GM18499 (cell line): ENCODE results near the gene LITAF.
"Not testable (repeated sequence)": the region's sequence is repeated elsewhere in the genome, so short reads cannot be mapped to it uniquely, and the experiment has no call there.

Experiments
- ATAC-seq: cut with Tn5 transposase; IDR thresholded peaks from one replicate; pipeline ENCODE4 v1.9.1; 2021; ENCODE audit warnings: moderate number of reproducible peaks; ENCODE audit not compliant: insufficient read depth, unreplicated experiment

Gene LITAF

DNA sequence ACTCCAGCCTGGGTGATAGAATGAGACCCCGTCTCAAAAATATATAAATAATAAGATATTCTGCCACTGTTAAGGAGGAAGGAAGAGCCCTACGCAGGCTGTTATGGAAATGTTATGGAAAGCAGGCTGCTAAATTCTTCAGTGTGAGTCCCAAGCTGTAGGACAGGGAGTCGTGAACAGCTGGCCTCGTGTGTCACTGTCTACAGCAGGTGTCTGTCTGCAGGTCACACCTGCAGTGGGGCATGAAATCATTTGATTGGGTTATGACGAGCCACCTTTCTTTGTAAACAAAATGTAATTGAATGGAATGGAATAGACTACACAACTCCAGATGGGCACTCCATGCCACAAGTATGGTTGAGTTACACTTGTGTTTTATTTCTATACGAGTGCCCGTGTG is 15.6 kb upstream of the LITAF start:
- ATAC-seq: no peak

DNA sequence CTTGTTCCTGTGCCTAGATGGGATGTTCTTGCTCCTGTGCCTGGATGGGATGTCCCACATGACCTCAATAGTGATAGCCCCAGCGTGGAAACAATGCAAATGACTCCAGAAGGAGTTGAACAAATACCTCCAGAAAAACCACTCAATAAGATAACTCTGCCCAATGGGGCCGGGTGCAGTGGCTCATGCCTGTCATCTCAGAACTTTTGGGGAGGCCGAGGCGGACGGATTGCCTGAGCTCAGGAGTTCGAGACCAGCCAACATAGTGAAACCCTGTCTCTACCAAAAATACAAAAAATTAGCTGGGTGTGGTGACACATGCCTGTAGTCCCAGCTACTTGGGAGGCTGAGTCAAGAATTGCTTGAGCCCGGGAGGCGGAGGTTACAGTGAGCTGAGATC is 15.2 kb upstream of the LITAF start:
- ATAC-seq: no peak

DNA sequence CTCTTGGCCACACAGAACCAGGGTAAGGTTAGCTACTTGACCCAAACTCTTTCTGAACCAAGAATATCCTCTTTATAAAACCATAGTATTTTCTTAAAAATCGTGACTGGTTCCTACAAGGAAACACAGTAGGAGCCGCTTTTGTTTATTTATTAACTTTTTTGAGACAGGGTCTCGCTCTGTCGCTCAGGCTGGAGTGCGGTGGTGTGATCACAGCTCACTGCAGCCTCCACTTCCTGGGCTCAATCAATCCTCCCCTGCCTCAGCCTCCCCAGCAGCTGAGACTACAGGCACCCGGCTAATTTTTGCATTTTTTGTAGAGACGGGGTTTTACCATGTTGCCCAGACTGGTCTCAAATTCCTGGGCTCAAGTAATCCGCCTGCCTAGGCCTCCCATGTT is 14.7 kb upstream of the LITAF start:
- no peak for ATAC-seq

DNA sequence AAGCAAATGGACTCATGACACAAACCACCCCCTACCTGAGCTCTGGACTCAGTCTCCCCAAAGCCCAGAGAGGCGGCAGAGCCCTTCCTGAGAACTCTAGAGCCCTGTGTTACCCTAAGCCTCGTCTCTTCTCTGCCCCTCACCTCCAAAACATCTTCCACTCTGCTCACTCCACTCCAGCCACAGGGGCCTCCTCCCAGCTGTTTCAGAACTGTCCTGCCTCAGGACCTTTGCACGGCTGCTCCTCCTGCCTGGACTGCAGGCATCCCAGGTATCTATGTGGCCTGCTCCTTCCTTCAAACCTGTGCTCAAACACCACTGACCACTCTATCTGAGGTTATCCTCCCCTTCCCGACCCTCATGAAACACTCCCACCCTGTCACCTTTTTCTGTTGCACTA is 12.9 kb upstream of the LITAF start:
- ATAC-seq: no peak

DNA sequence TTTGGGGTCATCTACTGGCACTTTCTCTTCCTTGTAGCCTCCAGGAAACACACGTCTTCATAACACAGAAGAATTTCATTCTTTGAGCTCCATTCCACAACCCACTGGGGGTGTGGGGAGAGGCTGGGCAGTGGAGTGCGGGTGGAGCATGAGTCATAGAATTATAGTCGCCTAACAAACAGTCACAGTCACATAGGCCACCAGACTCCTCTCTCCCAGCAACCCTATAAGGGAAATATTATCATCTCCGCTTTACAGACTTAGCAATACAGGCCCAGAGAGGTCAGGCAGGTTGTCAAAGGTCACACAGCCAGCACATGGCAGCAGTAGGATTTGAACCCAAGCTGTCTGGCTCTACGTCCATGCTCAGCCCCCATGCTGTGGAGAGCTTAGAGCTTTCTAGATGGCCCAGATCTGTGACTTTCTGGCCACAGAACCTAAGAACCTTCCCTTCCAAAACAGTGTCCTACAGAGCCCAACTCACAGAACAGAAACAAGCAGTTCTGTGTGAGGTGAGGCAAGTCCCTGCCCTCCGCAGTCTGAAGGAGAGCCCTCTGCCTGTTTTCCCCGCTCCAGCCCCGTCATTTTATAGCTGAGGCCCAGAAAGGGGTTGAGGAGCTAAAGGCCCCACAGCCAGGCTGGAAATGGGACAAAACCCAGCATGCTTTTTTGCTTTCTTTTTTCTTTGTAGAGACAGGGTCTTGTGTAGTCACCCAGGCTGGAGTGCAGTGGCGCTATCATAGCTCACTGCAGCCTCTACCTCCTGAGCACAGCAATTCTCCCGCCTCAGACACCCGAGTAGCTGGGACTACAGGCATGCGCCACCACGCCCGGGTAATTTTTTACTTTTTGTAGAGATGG is 10.7 kb upstream of the LITAF start:
- ATAC-seq: no peak

DNA sequence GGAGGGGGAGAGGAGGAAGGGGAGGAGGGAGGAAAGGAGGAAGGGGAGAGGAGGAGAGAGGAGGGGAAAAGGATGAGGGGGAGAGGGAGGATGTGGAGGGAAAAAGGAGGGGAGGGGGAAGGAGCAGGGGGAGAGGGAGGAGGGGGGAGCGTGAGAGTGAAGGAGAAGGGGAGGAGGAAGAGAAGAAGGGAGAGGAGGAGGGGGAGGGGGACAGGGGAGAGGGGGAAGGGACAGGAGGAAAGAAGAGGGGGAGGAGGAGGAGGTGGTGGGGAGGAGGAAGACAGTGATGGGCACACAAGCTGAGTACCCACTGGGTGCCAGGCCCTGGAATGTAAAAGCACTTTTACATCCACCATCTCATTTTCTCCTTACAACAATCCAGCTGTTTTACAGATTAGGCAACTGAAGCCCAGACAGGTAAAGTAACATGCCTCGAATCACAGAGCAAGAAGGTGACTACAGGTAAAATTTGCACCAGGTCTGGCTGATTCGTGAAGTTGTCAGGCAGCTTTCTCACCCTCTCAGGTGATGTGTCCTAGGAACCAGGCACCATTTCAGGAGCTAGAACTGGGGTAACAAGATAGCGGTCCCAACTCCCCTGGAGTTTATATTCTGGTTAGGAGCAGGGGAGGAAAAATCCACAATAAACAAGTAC is 10.0 kb upstream of the LITAF start:
- ATAC-seq: no peak

DNA sequence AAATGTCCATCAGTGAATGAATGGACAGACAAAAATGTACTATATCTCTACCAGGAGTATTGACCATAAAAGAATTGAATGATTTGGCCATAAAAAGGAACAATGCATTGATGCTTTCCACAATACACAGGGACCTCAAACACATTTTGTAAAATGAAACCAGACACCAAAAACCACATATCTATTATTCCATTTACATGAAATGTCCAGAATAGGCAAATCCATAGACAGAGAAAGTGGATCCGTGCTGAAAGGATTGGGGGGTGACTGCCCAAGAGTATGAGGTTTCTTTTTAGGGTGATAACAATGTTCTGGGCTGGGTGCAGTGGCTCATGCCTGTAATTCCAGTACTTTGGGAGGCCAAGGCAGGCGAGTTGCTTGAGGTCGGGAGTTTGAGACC is 6.9 kb upstream of the LITAF start:
- ATAC-seq: no peak

DNA sequence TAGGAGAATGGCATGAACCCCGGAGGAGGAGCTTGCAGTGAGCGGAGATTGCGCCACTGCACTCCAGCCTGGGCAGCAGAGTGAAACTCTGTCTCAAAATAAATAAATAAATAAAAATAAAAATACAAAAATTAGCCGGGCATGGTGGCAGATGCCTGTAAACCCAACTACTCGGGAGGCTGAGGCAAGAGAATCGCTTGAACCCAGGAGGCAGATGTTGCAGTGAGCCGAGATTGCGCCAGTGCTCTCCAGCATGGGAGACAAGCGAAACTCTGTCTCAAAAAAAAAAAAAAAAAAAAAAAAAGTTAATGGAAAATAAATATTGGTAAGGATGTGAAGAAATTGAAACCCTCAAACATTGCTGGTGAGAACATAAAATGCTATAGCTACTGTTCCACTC is 6.4 kb upstream of the LITAF start:
- ATAC-seq: not testable (repeated sequence)

DNA sequence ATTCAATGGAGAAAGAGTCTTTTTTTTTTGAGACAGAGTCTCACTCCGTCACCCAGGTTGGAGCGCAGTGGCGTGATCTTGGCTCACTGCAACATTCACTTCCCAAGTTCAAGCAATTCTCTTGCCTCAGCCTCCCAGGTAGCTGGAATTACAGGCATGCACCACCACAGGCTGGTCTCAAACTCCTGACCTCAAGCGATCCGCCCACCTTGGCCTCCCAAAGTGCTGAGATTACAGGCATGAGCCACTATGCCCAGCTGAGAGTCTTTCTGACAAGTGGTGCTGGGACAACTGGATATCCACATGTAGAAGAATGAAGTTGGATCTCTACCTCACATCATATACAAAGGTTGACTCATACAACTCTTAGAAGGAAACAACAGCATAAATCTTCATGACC is 4.9 kb upstream of the LITAF start:
- not testable (repeated sequence) for ATAC-seq

DNA sequence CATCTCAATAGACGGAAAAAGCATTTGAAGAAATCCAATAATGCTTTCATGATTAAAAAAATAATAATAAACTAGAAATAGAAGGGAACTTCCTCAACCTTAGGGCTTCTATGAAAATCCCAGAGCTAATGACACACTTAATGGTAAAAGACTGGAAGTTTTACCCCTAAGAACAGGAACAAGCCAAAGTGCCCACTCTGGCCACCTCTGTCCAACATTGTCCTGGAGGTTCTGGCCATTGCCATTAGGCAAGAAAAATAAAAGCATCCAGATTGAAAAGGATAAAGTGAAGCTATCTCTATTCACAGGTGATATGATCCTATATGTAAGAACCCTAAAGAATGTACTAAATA is 2.5 kb upstream of the LITAF start:
- no peak for ATAC-seq

DNA sequence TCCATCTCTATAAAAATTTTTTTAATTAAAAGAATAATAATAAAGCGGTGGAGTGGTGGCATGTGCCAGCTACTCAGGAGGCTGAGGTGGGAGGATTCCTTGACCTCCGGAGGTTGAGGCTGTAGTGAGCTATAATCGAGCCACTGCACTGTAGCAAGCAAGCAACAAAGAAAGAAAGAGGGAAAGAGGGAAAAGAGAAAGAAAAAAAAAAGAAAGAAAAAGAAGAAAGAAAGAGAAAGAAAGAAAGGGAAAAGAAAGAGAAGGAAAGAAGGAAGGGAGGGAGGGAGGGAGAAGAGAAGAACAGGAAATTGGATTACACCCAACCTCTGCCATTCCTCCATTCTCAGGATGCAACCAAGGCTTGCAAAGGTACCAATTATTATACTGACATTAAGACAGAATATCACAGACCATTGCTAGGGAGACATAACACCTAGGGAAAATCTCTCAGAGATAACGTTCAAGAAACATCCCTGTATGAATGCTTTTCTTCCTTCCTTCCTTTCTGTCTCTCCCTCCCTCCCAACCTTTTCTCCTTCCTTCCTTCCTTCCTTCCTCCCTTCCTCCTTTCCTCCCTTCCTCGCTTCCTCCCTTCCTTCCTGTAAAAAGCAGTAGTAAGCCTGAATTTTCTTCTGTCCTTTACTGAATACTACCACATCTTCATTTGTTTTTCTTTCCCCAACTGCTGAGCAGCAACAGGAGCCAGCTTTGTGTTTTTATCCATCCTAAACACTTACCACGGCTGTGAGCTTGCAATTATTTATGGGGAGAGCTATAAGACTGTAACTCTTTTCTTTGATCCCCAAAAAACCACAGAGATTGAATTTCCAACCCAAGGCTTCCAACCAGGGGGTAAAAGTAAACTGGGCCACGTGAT is 1.8 kb upstream of the LITAF start:
- ATAC-seq: no peak

DNA sequence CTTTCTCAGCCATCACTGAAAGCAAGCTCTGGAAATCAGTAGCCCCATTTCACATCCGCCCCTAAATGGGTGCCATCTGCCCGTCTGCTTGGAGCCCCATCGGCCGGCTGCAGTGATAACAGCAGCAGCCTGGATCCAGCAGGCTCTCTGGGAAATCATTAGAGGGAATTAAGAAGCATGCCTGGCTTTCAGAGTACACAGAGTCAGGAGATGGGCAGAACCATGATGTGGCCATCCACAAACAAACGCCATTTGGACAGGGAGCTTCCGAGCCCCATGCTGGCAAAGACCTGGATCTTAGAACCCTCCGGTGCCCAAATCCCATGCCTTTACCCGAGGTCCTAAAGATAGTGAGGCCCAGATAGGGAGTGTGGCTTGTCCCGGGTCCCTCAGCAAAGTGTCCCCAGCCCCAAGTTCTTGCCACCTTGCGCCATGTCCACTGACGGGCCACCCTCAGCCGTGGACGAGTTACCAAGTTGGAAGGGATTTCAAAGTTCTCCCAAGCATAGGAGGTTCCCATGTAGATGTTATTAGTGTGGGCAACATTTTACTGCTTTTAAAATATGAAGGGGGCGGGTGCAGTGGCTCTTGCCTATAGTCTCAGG is 1.0 kb upstream of the LITAF start:
- ATAC-seq: no peak

DNA sequence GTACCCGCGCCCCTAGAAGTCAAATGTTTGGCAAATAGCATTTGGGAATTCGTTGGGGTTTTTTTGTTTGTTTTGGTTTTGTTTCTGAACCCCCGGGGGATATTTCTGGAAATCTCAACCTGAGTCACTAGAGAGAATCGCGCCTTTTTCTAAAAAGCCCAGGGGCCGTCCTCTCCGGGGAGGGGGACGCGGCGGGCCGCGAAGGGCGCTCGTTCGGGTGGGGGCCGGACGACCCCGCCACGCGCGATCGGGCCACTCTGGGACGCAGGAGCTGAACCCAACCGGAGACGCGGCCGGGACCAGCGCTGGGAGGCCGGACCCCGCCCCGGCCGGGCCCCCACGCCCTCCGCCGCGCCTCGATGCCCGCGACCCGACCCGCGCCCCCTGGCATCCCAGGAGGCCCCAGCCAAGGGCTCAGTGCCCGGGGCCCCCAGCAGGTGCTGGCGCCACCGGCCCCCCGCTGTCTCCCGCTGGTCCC is 302 bp downstream of the LITAF start:
- ATAC-seq: no peak

DNA sequence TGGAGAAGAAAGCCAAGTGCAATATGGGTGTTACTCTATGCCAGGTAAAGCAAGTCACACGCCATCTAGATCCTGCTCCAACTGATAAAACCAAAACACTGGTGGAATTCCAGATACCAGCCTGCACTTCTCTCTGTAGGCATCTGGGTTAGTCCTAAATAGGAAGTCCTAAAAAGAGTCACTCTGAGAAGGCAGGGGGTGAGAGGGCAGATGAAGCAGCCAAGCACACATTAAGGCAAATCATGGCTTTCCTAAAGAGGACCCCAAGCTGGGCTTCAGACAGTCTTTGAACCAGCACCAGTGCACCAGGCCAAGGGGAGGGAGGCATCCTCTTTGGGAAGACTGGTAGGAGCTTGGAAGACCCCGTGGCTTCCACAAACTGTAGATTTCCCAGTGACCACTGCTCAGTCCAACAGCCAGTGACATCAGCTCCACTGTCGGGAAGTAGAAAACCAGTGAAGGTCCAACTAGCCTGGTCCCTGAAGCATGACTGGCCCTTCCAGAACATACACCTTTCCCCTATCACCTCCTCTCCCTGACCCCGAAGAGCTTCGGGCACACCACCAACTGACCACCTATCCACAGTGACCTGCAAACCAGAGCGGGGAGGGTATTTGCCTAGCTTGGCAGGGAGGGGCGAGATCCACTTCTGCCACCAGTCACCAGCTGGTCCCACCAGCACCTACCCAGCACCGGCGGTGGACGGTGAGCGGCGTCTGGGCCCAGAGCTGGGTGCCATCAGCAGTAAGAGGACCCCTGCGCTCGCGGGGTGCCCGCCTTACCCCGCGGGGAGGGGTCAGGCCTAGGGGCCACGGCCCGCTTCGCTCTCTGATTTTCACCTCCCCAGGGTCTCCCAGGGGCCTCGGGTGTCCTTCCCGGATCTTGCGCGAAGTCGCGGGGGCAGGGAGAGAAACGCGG is 1.0 kb downstream of the LITAF start:
- no peak for ATAC-seq

DNA sequence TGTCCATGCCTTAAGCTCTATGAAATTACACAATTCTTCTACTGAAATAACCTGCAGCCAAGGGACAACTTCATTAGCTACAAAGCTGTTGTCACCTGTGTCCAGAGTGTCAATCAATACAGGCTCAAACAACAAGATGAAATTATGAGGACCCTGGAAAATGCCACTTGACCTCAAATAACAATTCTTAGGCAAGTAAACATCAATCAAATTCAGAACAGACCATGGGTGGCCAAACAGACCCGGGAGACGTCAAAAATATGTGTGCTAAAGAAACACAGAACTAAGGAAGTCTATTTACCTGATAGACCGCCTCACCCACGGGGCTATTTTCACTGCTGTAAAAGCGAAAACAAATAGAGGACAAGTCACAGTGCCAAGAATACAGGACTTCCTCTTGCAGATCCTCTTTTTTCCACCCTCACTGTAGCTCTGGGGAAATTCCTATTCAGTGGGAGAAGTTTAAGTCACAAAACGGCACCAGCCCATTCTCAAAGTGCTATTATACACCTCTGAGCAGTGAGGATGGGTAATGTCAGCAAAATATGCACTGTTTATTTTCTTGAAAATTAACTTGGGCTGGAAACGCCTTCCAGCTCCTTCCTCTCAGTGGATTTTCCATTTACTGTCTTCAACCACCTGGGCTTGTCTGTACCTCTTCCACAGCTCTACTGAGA is 2.7 kb downstream of the LITAF start:
- no peak for ATAC-seq

DNA sequence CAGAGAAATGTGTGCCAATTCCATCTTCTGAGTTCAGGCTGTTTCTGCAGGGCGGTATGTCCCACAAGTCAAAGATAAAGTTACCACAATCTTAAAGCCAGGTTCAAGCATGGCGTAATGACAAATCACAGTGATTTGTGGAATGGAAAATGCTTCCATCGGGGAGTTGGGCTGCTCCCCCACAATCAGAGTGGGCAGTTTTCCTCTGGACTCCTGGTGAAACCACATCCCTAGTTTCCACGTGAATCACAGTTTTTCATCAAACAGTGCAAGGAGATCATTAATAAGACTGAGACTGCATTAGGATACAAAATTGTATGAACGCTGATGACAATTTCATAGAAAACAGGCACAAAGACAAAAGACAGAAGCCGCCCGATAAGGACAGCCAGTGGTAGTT is 3.6 kb downstream of the LITAF start:
- no peak for ATAC-seq

DNA sequence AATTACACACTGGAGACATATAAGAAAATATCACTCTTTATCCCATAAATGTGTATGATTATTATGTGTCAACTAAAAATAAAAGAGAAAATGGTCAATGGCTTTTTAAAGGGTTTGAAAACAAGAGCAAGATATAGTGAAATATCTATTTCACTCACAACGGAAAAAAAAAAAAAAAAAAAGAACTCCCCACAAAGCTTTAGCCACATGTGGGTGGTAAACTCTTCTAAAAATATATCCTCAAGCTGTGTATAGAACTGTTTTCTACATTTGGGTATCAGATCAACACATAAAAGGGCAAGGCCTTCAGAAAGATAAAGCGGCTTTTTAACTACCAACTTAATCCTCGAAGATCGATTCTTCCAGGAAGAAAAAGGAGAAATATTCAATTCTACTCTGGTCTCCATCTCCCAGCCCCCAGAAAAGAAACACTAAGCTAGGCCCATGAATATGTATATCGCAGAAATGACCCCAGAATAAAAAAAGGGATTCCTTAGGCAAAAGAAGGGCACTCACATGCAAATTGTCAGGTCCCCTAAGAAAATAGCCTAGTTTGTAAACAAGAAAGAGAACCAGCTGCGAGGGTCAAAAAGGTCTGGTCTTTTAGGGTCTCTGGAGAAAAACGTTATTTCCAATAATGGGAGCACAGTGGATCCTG is 4.4 kb downstream of the LITAF start:
- no peak for ATAC-seq

DNA sequence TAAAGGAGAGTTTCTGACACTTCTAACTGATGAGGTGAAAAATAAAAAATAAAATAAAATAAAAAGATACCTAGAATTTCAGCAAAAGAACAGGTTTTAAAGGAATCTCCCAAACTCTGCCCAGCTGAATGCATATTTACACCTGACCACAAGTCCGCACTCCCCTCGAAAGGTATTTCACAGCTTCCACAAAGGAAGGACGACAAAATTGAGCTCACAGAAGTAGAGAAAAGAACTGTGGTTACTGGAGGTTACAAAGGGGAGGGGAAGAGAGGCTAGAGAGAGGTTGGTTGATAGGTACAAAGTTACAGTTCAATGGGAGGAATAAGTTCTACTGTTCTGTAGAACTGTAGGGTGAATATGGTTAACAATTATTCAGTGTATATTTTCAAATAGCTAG is 5.0 kb downstream of the LITAF start:
- no peak for ATAC-seq
